HG02885 (cell line): ENCODE data around the gene FBXL17.
A peak's percentile ranks its signal among the peaks of the same experiment; 100 is the strongest.

ENCODE experiments used
- ATAC-seq: cut with Tn5 transposase; IDR thresholded peaks from one replicate; pipeline ENCODE4 v1.9.1; 2021; ENCODE audit warnings: mild to moderate bottlenecking; ENCODE audit not compliant: unreplicated experiment, poor library complexity

Gene FBXL17

GRCh38 chr5:107853696-107854095 is 528.2 kb downstream of the FBXL17 start:
- ATAC-seq = no peak

DNA sequence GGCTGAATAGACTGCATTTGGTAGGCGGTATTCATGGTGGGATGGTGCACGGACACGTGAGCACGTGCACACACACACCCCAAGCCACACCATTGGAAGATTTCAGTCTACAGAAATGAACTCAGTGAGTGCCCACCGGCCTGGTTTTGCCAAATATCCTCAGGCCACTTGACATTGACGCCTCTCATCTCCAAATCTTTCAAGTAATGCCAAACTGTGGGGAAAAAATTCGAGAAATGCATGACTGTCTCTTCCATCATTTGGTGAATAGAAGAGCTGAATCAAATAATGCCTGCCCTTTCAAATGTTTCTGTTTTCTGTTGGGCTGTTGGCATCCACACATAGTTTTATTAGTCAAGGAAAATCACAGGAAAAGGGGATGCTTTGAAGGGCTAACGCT is 528.9 kb downstream of the FBXL17 start:
- ATAC-seq = no peak

DNA sequence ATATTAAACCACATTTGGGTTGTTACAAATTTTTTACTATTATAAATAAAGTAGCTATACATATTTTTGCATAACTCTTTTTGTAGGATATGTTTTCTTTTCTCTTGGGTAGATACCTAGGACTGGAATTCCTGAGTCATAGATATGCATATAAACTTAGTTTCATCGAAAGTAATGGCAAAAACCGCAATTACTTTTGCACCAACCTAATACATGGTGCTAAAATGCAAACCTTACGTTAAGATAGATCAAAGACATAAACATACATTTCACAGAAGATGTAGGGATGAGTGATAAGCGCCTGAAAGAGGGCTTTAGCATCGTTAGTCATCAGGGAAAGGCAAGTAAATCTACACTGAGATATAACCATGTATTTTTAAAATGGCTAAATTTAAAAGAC is 532.8 kb downstream of the FBXL17 start:
- ATAC-seq = no peak

- no peak for ATAC-seq
Observed at GRCh38 chr5:107840592-107840991, 541.3 kb downstream of the FBXL17 start.

- ATAC-seq = no peak
Observed at GRCh38 chr5:107840161-107840560, 541.7 kb downstream of the FBXL17 start.

DNA sequence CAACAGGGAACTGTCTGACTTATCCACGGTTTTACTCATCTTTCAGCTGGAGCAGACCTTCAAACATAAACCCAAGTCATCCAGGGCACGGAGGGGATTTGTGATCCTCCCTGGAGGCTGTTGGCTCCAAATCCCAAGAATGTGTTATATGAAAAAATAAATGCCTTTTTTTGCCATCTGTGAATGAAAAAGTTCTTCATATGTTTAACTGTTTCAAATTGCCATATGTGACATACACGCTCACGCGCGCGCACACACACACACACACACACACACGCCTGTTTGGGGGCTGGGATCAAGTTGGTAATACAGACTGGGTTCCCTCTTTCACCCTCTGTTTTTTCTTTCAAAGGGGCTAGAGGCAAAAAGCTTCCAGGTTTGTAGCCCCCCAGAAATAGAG is 546.8 kb downstream of the FBXL17 start:
- ATAC-seq = no peak

GRCh38 chr5:107832746-107833145 is 549.2 kb downstream of the FBXL17 start:
- no peak for ATAC-seq

DNA sequence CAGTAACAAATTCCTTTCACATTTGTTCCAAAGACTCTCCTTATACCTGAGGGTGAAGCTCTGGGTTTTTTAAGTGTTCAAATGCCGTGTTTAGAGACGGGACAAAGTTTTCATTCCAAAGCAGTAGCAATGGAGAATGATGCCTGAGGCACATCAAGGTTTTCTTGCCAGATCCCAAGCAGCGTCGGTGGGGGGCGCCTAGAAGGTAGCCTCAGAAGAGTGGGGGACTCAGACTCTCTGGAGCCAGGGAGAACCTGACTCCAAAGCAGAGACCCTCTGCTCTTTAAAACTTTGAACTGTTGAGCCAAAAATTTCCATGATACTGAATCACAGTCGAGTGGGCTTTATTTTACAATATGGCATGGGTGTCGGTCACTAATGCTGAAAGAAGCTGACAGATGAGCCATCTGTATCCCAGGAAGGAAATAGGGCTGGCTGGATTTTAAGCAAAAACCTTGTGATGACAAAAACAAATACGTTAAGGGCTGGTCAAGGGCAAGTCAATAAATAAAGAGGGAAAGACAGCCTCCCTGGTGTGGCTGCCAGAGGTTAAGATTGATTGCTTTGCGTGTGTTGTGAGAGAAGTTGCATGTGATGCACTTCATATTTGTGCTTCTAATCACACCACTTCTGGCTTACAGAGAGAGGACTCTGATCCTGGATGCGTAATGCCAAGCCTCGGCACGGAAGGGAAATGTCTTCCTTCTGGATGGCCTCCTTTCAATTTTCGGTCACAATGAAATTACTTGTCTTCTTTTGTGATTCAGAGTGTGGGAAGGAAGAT is 550.1 kb downstream of the FBXL17 start:
- ATAC-seq = no peak

DNA sequence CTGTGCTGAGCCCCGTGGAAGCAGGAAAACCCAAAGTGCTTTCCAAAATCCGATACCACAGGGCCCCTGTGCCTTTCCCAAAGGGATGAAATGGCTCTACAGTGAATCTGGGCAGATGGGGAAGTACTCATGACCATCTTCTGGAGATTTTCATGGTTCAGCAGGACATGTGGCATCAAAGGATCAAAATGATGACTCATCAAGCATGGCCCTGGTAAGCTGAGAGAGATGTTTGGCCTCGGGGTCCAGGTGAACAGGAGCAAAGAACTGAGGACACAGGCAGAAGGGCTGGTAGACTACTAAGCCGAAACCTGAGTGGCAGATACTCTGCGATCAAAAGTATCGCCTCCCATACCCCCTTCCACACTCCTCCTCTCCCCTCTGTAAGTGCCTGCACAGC is 551.1 kb downstream of the FBXL17 start:
- no peak for ATAC-seq

DNA sequence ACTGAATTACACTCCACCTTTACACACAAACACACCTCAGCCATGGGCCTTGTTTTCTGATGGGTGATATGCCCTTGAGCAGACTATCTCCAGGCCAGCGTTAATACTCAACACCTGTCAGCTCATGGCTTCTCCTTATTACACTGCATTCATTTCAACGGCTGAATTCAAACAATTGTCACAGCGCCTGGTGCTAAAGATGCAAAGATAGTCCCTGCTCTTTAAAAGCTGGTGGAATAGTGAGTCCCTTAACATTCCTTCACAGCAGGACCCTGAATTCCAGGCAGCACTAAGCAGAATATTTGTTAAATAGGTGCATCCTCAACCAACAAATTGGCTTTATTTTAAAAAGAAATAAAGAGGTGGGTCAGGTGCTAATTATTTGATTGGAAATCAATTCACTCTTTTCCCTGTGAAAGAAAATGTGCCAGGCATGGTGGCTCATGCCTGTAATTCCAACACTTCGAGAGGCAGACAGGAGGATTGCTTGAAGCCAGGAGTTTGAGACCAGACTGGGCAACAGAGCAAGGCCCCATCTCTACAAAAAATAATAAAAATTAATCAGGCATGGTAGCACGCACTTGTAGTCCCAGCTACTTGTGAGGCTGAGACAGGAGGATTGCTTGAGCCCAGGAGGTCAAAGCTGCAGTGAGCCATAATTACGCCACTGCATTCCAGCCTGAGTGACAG is 555.4 kb downstream of the FBXL17 start:
- no peak for ATAC-seq

GRCh38 chr5:107824821-107825220 is 557.1 kb downstream of the FBXL17 start:
- no peak for ATAC-seq

- ATAC-seq = no peak
Observed at GRCh38 chr5:107821288-107821687, 560.6 kb downstream of the FBXL17 start.

DNA sequence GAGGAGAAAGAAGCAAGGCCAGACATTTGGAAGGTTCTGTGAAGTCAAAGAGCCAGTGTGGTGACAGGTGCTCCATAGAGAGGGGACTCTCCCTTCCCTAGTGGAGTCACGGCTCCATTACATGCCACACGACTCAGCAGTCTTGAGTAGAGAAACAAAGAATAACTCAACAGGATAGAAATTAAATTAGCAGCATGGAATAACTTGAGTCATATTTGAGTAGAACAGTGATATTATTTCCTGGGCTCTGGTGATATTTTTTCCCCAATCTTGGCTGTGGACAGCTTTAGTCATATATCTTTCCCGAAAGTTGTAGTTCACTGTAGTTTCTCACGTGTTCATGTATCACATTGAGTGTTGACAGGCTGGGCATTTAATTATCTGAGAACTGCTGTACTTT is 561.5 kb downstream of the FBXL17 start:
- ATAC-seq = no peak

GRCh38 chr5:107817951-107818350 is 563.9 kb downstream of the FBXL17 start:
- ATAC-seq = no peak

DNA sequence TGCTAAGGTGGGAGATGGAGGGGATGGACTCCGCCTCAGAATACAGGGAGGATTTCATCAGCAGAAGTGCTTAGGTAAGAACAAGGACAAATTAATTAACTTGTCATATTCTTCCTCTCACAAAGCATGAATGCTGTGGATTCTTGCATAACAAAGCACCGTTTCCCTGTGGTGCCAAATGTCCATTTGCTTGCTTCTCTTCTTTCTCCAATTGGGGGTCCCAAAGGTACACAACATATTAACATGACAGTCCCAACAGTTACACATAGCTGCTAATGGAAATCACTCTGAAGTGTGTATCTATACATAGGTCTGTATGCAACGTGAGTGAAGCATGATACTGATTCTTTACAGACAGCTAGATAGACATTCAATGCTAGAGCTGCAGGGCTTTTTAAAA is 564.5 kb downstream of the FBXL17 start:
- ATAC-seq = no peak

- no peak for ATAC-seq
Observed at GRCh38 chr5:107815109-107815508, 566.8 kb downstream of the FBXL17 start.

DNA sequence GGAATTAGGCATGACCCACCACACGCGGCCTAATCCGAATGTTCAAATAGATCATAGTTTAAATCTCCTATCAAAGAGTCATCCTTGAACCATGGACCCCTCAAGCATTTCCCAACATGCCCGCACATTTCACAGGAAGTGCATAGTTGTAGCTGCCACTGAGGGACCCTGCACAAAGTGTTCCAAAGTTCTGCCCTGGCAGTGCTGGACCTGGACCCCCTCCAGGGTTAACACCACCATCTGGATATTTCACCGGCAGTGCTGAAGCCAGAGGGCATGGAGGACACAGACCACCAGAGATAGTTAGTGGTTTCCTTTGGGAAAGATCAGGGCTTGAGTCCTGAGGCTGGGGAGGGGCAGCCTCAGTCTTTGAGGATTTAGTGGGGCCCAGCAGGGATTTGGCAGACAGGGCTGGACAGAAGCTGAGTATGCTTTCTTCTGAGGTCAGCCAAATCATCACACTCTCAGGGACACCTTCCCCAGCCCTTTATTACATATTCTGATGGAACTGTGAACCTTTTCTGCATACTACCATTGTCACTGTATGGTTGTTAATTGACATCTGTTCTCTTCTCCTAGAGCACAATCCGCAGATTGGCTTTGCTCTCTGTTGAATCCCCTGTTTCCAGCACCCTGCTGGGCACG is 567.6 kb downstream of the FBXL17 start:
- no peak for ATAC-seq

DNA sequence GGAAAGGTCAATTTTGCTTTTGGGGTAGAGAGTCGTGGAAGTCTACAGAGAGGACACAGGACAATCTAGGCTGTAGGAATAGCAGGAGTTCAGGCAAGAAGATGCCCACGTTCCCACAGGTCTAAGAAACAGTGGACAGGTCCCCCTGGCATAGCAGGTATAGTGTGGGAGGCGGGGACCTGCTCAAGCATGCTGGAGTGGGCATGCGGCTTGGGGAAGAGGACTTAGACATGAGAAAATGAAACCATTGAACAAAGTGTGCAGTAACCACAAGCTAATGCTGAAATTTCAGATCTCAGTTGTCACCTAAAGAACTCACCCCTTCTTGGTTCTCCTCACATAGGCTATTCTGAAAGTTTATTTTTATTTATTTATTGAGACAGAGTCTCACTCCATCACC is 568.3 kb downstream of the FBXL17 start:
- peak; percentile 80 for ATAC-seq

GRCh38 chr5:107812570-107813141 is 569.2 kb downstream of the FBXL17 start:
- ATAC-seq = peak; percentile 87

GRCh38 chr5:107809201-107810034 is 572.5 kb downstream of the FBXL17 start:
- no peak for ATAC-seq
